Ishikawa (cell line): ENCODE results near the gene CLIP3.

ENCODE experiments used
- CEBPB ChIP-seq: IDR thresholded peaks from 2 replicates; pipeline ENCODE4 v1.6.1; 2012
- CREB1 ChIP-seq: IDR thresholded peaks from 2 replicates; pipeline ENCODE4 v1.6.1; 2012; ENCODE audit warnings: low read depth
- EGR1 ChIP-seq: IDR thresholded peaks from 2 replicates; pipeline ENCODE4 v1.6.1; 2012
- EP300 ChIP-seq: IDR thresholded peaks from 2 replicates; pipeline ENCODE4 v1.6.1; 2012; ENCODE audit warnings: borderline replicate concordance
- FOXM1 ChIP-seq: IDR thresholded peaks from 2 replicates; pipeline ENCODE4 v1.6.1; 2012; ENCODE audit warnings: low read depth, borderline replicate concordance
- MAX ChIP-seq: IDR thresholded peaks from 2 replicates; pipeline ENCODE4 v1.6.1; 2012
- NFIC ChIP-seq: IDR thresholded peaks from 2 replicates; pipeline ENCODE4 v1.6.1; 2012
- RAD21 ChIP-seq: IDR thresholded peaks from 2 replicates; pipeline ENCODE4 v1.6.1; 2012; ENCODE audit warnings: low read depth
- REST ChIP-seq: IDR thresholded peaks from 2 replicates; pipeline ENCODE4 v1.6.1; 2012; ENCODE audit warnings: low read depth, mild to moderate bottlenecking
- TAF1 ChIP-seq: IDR thresholded peaks from 2 replicates; pipeline ENCODE4 v1.6.1; 2012; ENCODE audit warnings: low read depth, mild to moderate bottlenecking
- TCF12 ChIP-seq: IDR thresholded peaks from 2 replicates; pipeline ENCODE4 v1.6.1; 2012; ENCODE audit warnings: low read depth
- TEAD4 ChIP-seq: IDR thresholded peaks from 2 replicates; pipeline ENCODE4 v1.6.1; 2012
- USF1 ChIP-seq: IDR thresholded peaks from 2 replicates; pipeline ENCODE4 v1.6.1; 2012
- YY1 ChIP-seq: IDR thresholded peaks from 2 replicates; pipeline ENCODE4 v1.6.1; 2012; ENCODE audit warnings: low read depth
- ZBTB7A ChIP-seq: IDR thresholded peaks from 2 replicates; pipeline ENCODE4 v1.6.1; 2012; ENCODE audit warnings: low read depth

Gene CLIP3

GRCh38 chr19:36047835-36048234, 15.2 kb upstream of the CLIP3 start:
- TF ChIP-seq USF1, result no peak
- TF ChIP-seq ZBTB7A, result no peak
- no peak for TF ChIP-seq YY1

- TF ChIP-seq USF1, result peak; percentile 26; the same call in 1 of the 2 replicates
- TF ChIP-seq REST, result no peak
- no peak for TF ChIP-seq MAX
Observed at GRCh38 chr19:36046443-36047050, 13.9 kb upstream of the CLIP3 start.

- no peak for TF ChIP-seq TCF12
- TF ChIP-seq CREB1, result no peak
- no peak for TF ChIP-seq EGR1
- no peak for TF ChIP-seq ZBTB7A
- no peak for TF ChIP-seq EP300
- no peak for TF ChIP-seq RAD21
- TF ChIP-seq TAF1, result no peak
- no peak for TF ChIP-seq NFIC
- TF ChIP-seq TEAD4, result no peak
- TF ChIP-seq USF1, result no peak
- no peak for TF ChIP-seq MAX
- no peak for TF ChIP-seq YY1
- no peak for TF ChIP-seq CEBPB
- TF ChIP-seq FOXM1, result no peak
- TF ChIP-seq REST, result no peak
Observed at GRCh38 chr19:36043952-36044351, 11.3 kb upstream of the CLIP3 start.

- TF ChIP-seq CEBPB (peak; percentile 80; the same call in 1 of the 2 replicates), TEAD4 (peak; percentile 86), ZBTB7A (no peak)
Observed at GRCh38 chr19:36041831-36042230, 9.2 kb upstream of the CLIP3 start.

GRCh38 chr19:36041092-36041491, 8.4 kb upstream of the CLIP3 start:
- TF ChIP-seq CEBPB, result peak; percentile 96

- TF ChIP-seq TEAD4, result no peak
- no peak for TF ChIP-seq REST
- no peak for TF ChIP-seq CREB1
- TF ChIP-seq NFIC, result no peak
- no peak for TF ChIP-seq MAX
- no peak for TF ChIP-seq ZBTB7A
- TF ChIP-seq YY1, result no peak
- no peak for TF ChIP-seq TCF12
Observed at GRCh38 chr19:36040495-36040894, 7.8 kb upstream of the CLIP3 start.
